ENCODE data around the gene IL4.

IL4 gene

DNA sequence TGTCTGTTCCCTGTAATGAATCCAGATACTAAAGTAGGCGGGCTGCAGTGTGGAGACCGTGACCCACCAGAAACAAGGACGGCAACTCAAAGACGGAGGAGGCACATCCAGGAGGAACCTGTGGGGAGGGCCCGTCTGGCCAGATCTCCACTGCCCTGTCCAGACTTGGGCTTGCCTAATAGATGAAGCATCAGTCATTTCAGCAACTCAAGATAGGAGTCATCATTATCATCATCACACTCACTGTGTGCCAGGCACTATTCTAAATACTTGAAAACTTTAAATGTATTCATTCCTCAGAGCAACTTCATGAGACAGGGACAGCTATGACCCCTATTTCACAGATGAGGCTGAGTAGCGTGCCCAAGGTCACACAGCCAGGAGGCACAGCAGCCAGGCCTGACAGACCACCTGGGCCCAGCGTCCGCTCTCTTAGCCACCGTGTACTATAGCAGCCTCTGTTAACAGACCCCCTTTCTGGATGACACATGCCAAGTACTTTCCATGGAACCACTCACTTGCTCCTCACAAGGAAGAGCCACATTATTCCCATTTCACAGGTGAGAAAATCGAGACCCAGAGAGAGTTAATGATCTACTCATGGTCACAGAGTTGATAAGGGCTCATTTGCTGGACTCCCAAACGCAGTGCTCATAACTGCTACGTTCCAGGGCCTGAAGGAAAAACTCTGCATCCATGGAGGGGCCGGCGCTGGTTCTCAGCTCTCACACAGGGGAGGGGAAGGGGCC, 4.9 kb upstream of the IL4 start:
- H3K27ac ChIP-seq (ENCODE audit: extremely low read depth, low read depth, low read length) = no peak overlapping the region
- POLR2A ChIA-PET = no interaction called here
- TF ChIP-seq ZSCAN5A (tag by site-specific recombination; IDR thresholded peaks at IDR 0.05) (no peak), ZNF211 (tag by site-specific recombination; IDR thresholded peaks at IDR 0.05; ENCODE audit: low read depth) (no peak), ZNF121 (tag by site-specific recombination; IDR thresholded peaks at IDR 0.05) (no peak), ZNF664 (tag by site-specific recombination; IDR thresholded peaks at IDR 0.05) (no peak), ZNF518A (tag by site-specific recombination; conservative IDR thresholded peaks at IDR 0.05; ENCODE audit: low read depth) (no peak), ZNF37A (tag by site-specific recombination; IDR thresholded peaks at IDR 0.05) (no peak), ZNF513 (tag by site-specific recombination; IDR thresholded peaks at IDR 0.05) (no peak), ZNF324 (tag by site-specific recombination; IDR thresholded peaks at IDR 0.05) (no peak), ZNF114 (tag by site-specific recombination; IDR thresholded peaks at IDR 0.05) (no peak), IKZF3 (tag by site-specific recombination; IDR thresholded peaks at IDR 0.05) (no peak), ZEB2 (tag by site-specific recombination; IDR thresholded peaks at IDR 0.05) (no peak), ZNF549 (tag by site-specific recombination; IDR thresholded peaks at IDR 0.05) (no peak), TRIM28 (IDR thresholded peaks at IDR 0.05; ENCODE audit: borderline replicate concordance, low read length) (no peak), ZIC2 (tag by site-specific recombination; IDR thresholded peaks at IDR 0.05) (no peak), ZNF701 (tag by site-specific recombination; IDR thresholded peaks at IDR 0.05) (no peak), ZFHX2 (tag by site-specific recombination; conservative IDR thresholded peaks at IDR 0.05) (no peak), ZNF560 (tag by site-specific recombination; IDR thresholded peaks at IDR 0.05; ENCODE audit: borderline replicate concordance) (no peak), ZNF302 (tag by site-specific recombination; IDR thresholded peaks at IDR 0.05; ENCODE audit: low read depth) (no peak), ZNF544 (tag by site-specific recombination; IDR thresholded peaks at IDR 0.05) (no peak)
- H3K9me3 ChIP-seq (ENCODE audit: control insufficient read depth, insufficient read depth, low read depth, low read length) = no peaks in the 10 kb centered on the region
- no peak overlapping the region for H3K4me3 ChIP-seq (ENCODE audit: low read depth, low read length)
- H3K36me3 ChIP-seq (ENCODE audit: control insufficient read depth in 2 of 2, insufficient read depth in 1 of 2, low read length in 2 of 2) = no peaks in the 10 kb centered on the region
- CTCF ChIA-PET = interaction anchor here (0.7 kb wide), 1 partner anchor 8 kb away, joined by 4 read pairs; no protein-coding TSS in a partner anchor
- no peaks in the 10 kb centered on the region for H3K4me1 ChIP-seq (ENCODE audit: control insufficient read depth, insufficient read depth, low read length)
